Pancreas (tissue), 10 donors: ENCODE measurements around the gene CTDSPL. TPM values are rescaled to one million over a fixed set of nuclear protein-coding genes. Genes with fewer than 3 reads are reported as not detected.

Experiments used
- ATAC-seq, 4 donors: fragments of 200-7000 bp; cut with Tn5 transposase; one replicate each; pipeline versions ENCODE4 v1.8.0 to v1.9.1; 2020; ENCODE audit warnings: mild to moderate bottlenecking in 4 of 4, moderate library complexity in 4 of 4
- DNase-seq, 6 donors: peaks; one replicate each; pipeline ENCODE4 v3.0.0-alpha.2; 2020
- FAIRE-seq: peaks from 2 replicates; lab custom pipeline; 2012; peaks lifted over from hg19 to GRCh38; lab: Jason Lieb, UNC
- H3K27ac ChIP-seq, 4 donors: fragments of 200-600 bp; sonication (generic); 1 replicate in 3 of 4; 2 replicates in 1 of 4; pipeline versions ENCODE4 v1.5.0 to v1.8.0; 2020
- H3K27me3 ChIP-seq, 4 donors: fragments of 200-600 bp; one replicate each; pipeline ENCODE4 v1.8.0; 2021
- H3K36me3 ChIP-seq, 3 donors: fragments of 200-600 bp; sonication (generic) in 1 of 3; one replicate each; pipeline versions ENCODE4 v1.5.0 to v1.8.0; 2020 to 2021
- H3K4me1 ChIP-seq, 3 donors: fragments of 200-600 bp; one replicate each; pipeline ENCODE4 v1.8.0; 2021
- H3K4me3 ChIP-seq, 4 donors: fragments of 200-600 bp; sonication (generic) in 2 of 4; one replicate each; pipeline versions ENCODE4 v1.5.0 to v1.8.0; 2020 to 2021
- H3K9me3 ChIP-seq, 4 donors: fragments of 200-600 bp; one replicate each; pipeline ENCODE4 v1.8.0; 2021
- WGBS, 2 donors: extraction: QIAGEN DNeasy Blood & Tissue Kit; methylation state at CpG; one replicate each; pipeline ENCODE4 v1.1.7; 2013; 5-methylcytosine and 5-hydroxymethylcytosine counted together
- intact Hi-C, 3 donors: fragments of 100-400 bp; cut with DNase I; formaldehyde crosslinking; loops; one replicate each; pipeline versions ENCODE4 v1.11.1 to v1.14.2; 2022
- polyA plus RNA-seq, 2 donors: library from polyadenylated mRNA; stranded (reverse); fragments of 200-250 nt; gene quantifications; one replicate each; pipeline ENCODE4 v1.2.3, GENCODE V29; 2013
- total RNA-seq, 6 donors: library from RNA; stranded (reverse); fragmentation: NEBNext Ultra II Directional in 4 of 6; extraction: Animal tissue kit (Norgen Biotek cat#: 25700) in 4 of 6; gene quantifications; one replicate each; pipeline versions ENCODE4 v1.2.1 to v1.2.4, GENCODE V29; 2021 to 2023
- TF ChIP-seq, protein P1 (sequence below), 4 donors: fragments of 200-600 bp; sonication (generic) in 3 of 4; IDR thresholded peaks; one replicate each; pipeline versions ENCODE4 v1.5.0 to v1.8.0; 2021; ENCODE audit warnings: antibody characterized with exemption in 4 of 4
- donor health status: healthy with polysubstance abuse.
- donor health status: DM: no; HTN: no; CAD: no; lungs with moderate emphysema.
- donor health status: DM: no; HTN: no; CAD: no.
- donor health status: control.
- donor health status: control.
- donor health status: Bipolar disorder and iron deficiency.
- donor health status: DM: yes; HTN: yes; CAD: no.
- donor health status: DM: no; HTN: no; CAD: no.
- donor health status: DM: no; HTN: no; CAD: no.
- donor health status: DM: yes; HTN: yes; CAD: no.

The CTDSPL gene
- total and polyA plus RNA-seq, 8 donors, result 8.4 to 34.8 (median 15.4) TPM

DNA sequence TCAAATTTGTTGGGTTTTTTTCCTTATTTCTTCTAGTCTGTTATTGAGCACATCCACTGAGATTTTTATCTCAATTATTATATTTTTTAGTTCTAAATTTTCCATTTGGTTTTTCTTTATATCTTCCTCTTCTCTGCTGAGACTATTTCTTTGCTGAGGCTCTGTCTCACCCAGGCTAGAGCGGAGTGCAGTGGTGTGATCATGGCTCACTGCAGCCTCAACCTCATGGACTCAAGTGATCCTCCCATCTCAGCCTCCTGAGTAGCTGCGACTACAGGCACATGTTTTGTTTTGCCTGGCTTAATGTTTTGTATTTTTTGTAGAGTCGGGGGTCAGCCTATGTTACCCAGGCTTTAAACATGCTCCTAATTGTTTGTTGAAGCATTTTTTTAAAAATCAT, 10.2 kb downstream of the CTDSPL start:
- Histone ChIP-seq H3K9me3 (no peaks in the 10 kb centered on the region), H3K27me3 (no peaks in the 10 kb centered on the region), H3K36me3 (no peaks in the 10 kb centered on the region), H3K4me1 (no peaks in the 10 kb centered on the region), H3K27ac (no peak overlapping the region), H3K4me3 (no peak overlapping the region)
- FAIRE-seq (no peak), DNase-seq (no peak), ATAC-seq (no peak)
- intact Hi-C loops, result loop anchor here in 1 of 3 donors (10.0 kb wide), 1 partner anchor 53 kb away; no protein-coding TSS in a partner anchor
- TF ChIP-seq, protein P1, sequence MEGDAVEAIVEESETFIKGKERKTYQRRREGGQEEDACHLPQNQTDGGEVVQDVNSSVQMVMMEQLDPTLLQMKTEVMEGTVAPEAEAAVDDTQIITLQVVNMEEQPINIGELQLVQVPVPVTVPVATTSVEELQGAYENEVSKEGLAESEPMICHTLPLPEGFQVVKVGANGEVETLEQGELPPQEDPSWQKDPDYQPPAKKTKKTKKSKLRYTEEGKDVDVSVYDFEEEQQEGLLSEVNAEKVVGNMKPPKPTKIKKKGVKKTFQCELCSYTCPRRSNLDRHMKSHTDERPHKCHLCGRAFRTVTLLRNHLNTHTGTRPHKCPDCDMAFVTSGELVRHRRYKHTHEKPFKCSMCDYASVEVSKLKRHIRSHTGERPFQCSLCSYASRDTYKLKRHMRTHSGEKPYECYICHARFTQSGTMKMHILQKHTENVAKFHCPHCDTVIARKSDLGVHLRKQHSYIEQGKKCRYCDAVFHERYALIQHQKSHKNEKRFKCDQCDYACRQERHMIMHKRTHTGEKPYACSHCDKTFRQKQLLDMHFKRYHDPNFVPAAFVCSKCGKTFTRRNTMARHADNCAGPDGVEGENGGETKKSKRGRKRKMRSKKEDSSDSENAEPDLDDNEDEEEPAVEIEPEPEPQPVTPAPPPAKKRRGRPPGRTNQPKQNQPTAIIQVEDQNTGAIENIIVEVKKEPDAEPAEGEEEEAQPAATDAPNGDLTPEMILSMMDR (IDR thresholded peaks at IDR 0.05), result no peak
- 92 to 96% methylated on average over 3 of the region's 3 CpGs for WGBS, 2 donors

DNA sequence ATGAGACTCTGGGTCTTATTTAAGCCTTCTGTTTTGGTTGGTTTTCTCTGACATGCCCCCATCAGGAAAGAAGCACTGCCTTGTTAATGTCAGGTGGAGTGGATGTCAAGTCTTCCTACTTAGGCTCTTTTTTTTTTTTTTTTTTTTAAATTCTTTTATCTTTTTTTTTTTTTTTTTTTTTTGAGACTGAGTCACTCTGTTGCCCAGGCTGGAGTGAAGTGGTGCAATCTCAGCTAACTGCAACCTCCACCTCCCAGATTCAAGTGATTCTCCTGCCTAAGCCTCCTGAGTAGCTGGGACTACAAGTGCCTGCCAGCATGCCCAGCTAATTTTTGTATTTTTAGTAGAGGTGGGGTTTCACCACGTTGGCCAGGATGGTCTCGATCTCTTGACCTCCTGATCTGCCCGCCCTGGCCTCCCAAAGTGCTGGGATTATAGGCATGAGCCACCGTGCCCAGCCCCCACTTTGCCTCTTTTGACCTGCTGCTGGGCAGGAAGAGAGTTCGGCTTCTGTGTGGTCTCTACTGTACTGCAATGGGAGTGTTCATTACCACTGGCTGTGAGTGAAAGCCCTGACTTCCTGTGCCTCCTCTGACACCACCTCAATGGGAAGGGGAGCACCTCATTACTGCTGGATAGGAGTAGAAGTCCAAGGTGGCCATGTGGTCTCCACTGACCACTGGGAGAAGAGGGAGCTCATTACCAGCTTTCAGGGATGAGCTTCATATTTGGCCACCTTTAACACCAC, 10.9 kb downstream of the CTDSPL start:
- Histone ChIP-seq H3K9me3 (no peaks in the 10 kb centered on the region), H3K4me3 (no peak overlapping the region), H3K27me3 (no peaks in the 10 kb centered on the region), H3K27ac (no peak overlapping the region), H3K36me3 (no peaks in the 10 kb centered on the region), H3K4me1 (no peaks in the 10 kb centered on the region)
- TF ChIP-seq, protein P1 (IDR thresholded peaks at IDR 0.05), result no peak
- ATAC-seq (no peak), FAIRE-seq (no peak), DNase-seq (no peak)
- WGBS, 2 donors, result 84 to 88% methylated on average over 5 of the region's 5 CpGs
- intact Hi-C loops, result loop anchor here in 1 of 3 donors (10.0 kb wide), 1 partner anchor 52 kb away; no protein-coding TSS in a partner anchor

DNA sequence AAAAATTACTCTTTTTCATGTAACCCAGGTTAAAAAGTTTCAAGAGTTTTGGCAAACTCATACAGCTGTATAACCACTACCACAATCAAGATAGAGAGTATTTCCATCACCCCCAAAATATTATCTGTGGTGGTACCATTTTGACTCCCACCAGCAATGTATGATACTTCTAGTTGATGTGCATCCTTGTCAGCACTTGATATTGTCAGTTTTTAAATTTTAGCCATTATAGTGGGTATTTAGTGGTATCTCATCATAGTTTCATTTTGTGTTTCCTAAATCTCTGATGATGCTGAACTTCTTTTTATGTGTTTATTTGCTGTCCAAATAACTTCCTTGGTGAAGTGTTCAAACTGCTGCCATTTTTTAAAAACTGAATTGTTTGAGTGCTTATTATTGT, 14.6 kb downstream of the CTDSPL start:
- no peaks in the 10 kb centered on the region for H3K9me3 ChIP-seq
- H3K4me1 ChIP-seq, result no peaks in the 10 kb centered on the region
- TF ChIP-seq, protein P1 (IDR thresholded peaks at IDR 0.05), result no peak
- no peaks in the 10 kb centered on the region for H3K36me3 ChIP-seq
- no peaks in the 10 kb centered on the region for H3K27me3 ChIP-seq
- H3K27ac ChIP-seq, result no peak overlapping the region
- ATAC-seq (no peak), DNase-seq (no peak), FAIRE-seq (no peak)
- intact Hi-C loops, result loop anchor here in 1 of 3 donors (10.0 kb wide), 1 partner anchor 49 kb away; no protein-coding TSS in a partner anchor
- H3K4me3 ChIP-seq, result no peak overlapping the region

DNA sequence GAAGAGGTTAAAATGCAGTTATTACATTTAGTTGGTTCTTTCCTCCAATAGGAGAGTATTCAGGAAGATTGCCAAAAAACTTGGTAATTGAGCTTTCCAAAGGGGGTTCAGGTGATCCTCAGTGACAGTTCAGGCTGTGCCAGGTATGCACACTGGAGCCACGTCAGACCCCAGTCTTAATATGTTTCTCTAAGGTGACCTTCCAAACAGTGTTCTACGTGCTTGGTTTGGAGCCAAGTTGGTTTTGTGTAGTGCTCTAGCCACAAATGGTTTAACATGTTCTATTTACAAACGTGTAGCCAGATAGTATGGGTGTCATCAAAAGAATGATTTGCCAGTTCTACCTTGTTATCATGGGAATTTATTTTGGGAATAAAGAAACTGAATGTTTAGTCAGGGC, 21.0 kb downstream of the CTDSPL start:
- TF ChIP-seq, protein P1 (IDR thresholded peaks at IDR 0.05), result no peak
- intact Hi-C loops, result no loop called here
- 53 to 69% methylated on average over 3 of the region's 3 CpGs for WGBS, 2 donors
- no peak overlapping the region for H3K4me3 ChIP-seq
- no peaks in the 10 kb centered on the region for H3K9me3 ChIP-seq
- peaks cover 0 to 4% (median 3%) of the 10 kb centered on the region in 3 donors for H3K4me1 ChIP-seq
- ATAC-seq (no peak), FAIRE-seq (no peak), DNase-seq (no peak)
- no peaks in the 10 kb centered on the region for H3K36me3 ChIP-seq
- H3K27me3 ChIP-seq, result no peaks in the 10 kb centered on the region
- no peak overlapping the region for H3K27ac ChIP-seq

DNA sequence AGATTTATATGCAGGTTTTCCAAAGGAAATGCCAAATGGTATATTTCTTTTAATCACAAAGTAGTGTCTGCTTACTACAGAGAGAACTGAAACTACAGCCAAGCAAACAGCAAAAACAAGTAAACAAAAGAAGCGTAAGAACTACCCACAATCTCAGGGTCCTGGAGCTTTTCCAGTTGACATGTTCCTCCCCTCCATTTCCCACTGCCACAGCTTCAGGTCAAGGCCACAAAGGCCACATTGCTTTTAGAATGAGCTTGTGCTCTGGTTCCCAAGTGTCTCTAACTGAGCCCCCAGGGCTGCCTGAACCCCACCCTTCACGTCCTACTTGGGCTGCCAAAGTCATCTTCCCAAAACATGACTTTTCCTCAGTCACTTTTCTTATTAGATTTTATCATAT, 24.1 kb downstream of the CTDSPL start:
- TF ChIP-seq, protein P1 (IDR thresholded peaks at IDR 0.05), result no peak
- H3K9me3 ChIP-seq, result no peaks in the 10 kb centered on the region
- intact Hi-C loops, result no loop called here
- no peak overlapping the region for H3K27ac ChIP-seq
- WGBS, 2 donors, result 56 to 62% methylated on average over 2 of the region's 2 CpGs
- no peaks in the 10 kb centered on the region for H3K36me3 ChIP-seq
- DNase-seq (no peak), FAIRE-seq (no peak), ATAC-seq (no peak)
- no peak overlapping the region for H3K4me3 ChIP-seq
- H3K4me1 ChIP-seq, result peaks cover 0 to 4% (median 3%) of the 10 kb centered on the region in 3 donors
- H3K27me3 ChIP-seq, result no peaks in the 10 kb centered on the region
